Measurements from ENCODE around the gene TRIM44. TPM values are rescaled to one million over a fixed set of nuclear protein-coding genes. Genes with fewer than 3 reads are reported as not detected.

The TRIM44 gene
- total RNA-seq, 1 donor from 2014 or later, result 86.6 TPM

GRCh38 chr11:35799655-35800054 is 137.1 kb downstream of the TRIM44 start:
- peak; percentile 49 for TF ChIP-seq CTCF (IDR thresholded peaks at IDR 0.05; ENCODE audit: unreplicated experiment)
- no peak overlapping the region for H3K27ac Mint-ChIP-seq
- H3K4me3 Mint-ChIP-seq, result no peak overlapping the region
- H3K36me3 Mint-ChIP-seq, result peaks cover 14% of the 10 kb centered on the region
- H3K4me1 Mint-ChIP-seq, result peaks cover 11% of the 10 kb centered on the region
- H3K9me3 Mint-ChIP-seq, result peaks cover 5% of the 10 kb centered on the region
- H3K27me3 Mint-ChIP-seq (ENCODE audit: low read depth), result no peaks in the 10 kb centered on the region
- no peak for DNase-seq (ENCODE audit: low spot score in 2 of 2, unreplicated experiment in 2 of 2)

GRCh38 chr11:35800970-35801953 is 138.7 kb downstream of the TRIM44 start:
- Mint-ChIP-seq H3K4me1 (peaks cover 11% of the 10 kb centered on the region), H3K9me3 (peaks cover 5% of the 10 kb centered on the region), H3K4me3 (no peak overlapping the region), H3K27ac (no peak overlapping the region), H3K36me3 (peaks cover 10% of the 10 kb centered on the region), H3K27me3 (ENCODE audit: low read depth) (no peaks in the 10 kb centered on the region)
- no peak for TF ChIP-seq CTCF (IDR thresholded peaks at IDR 0.05; ENCODE audit: unreplicated experiment)
- DNase-seq (ENCODE audit: low spot score in 2 of 2, unreplicated experiment in 2 of 2), result no peak

- H3K4me1 Mint-ChIP-seq, result peaks cover 2% of the 10 kb centered on the region
- no peak for DNase-seq (ENCODE audit: low spot score in 2 of 2, unreplicated experiment in 2 of 2)
- H3K9me3 Mint-ChIP-seq, result peaks cover 5% of the 10 kb centered on the region
- no peak overlapping the region for H3K27ac Mint-ChIP-seq
- TF ChIP-seq CTCF (IDR thresholded peaks at IDR 0.05; ENCODE audit: unreplicated experiment), result no peak
- peaks cover 17% of the 10 kb centered on the region for H3K36me3 Mint-ChIP-seq
- no peaks in the 10 kb centered on the region for H3K27me3 Mint-ChIP-seq (ENCODE audit: low read depth)
- H3K4me3 Mint-ChIP-seq, result no peak overlapping the region
Measured at GRCh38 chr11:35802221-35802620, 139.6 kb downstream of the TRIM44 start.

GRCh38 chr11:35802672-35803071 is 140.1 kb downstream of the TRIM44 start:
- H3K27me3 Mint-ChIP-seq (ENCODE audit: low read depth), result no peaks in the 10 kb centered on the region
- no peak for TF ChIP-seq CTCF (IDR thresholded peaks at IDR 0.05; ENCODE audit: unreplicated experiment)
- H3K27ac Mint-ChIP-seq, result peak overlapping the region; percentile 31
- DNase-seq (ENCODE audit: low spot score in 2 of 2, unreplicated experiment in 2 of 2), result no peak
- H3K9me3 Mint-ChIP-seq, result peaks cover 5% of the 10 kb centered on the region
- H3K36me3 Mint-ChIP-seq, result peaks cover 19% of the 10 kb centered on the region
- H3K4me3 Mint-ChIP-seq, result no peak overlapping the region
- peaks cover 2% of the 10 kb centered on the region for H3K4me1 Mint-ChIP-seq

- DNase-seq (ENCODE audit: low spot score in 2 of 2, unreplicated experiment in 2 of 2), result no peak
- H3K4me3 Mint-ChIP-seq, result no peak overlapping the region
- no peak overlapping the region for H3K27ac Mint-ChIP-seq
- peaks cover 19% of the 10 kb centered on the region for H3K36me3 Mint-ChIP-seq
- no peak for TF ChIP-seq CTCF (IDR thresholded peaks at IDR 0.05; ENCODE audit: unreplicated experiment)
- peaks cover 2% of the 10 kb centered on the region for H3K4me1 Mint-ChIP-seq
- H3K27me3 Mint-ChIP-seq (ENCODE audit: low read depth), result no peaks in the 10 kb centered on the region
- peaks cover 5% of the 10 kb centered on the region for H3K9me3 Mint-ChIP-seq
Measured at GRCh38 chr11:35803115-35803514, 140.5 kb downstream of the TRIM44 start.
